ENCODE results near the gene GALNT3. TPM values are rescaled to one million over a fixed set of nuclear protein-coding genes. Genes with fewer than 3 reads are reported as not detected.

The GALNT3 gene
- total RNA-seq, 1 experiment from 2014 or later, result 9.8 TPM

GRCh38 chr2:165827921-165828276 is 33.9 kb upstream of the GALNT3 start:
- H3K27ac ChIP-seq (ENCODE audit: low read depth, low read length), result no peak overlapping the region
- no peak overlapping the region for H3K4me3 ChIP-seq (replicated peaks in 1 of 2; ENCODE audit: low read depth in 1 of 2, low read length in 2 of 2)
- intact Hi-C loops (cut with micrococcal nuclease), result no loop called here
- no peak overlapping the region for H2AFZ ChIP-seq (ENCODE audit: low read depth, low read length, poor library complexity, severe bottlenecking)
- ChIA-PET RAD21 (ENCODE audit: low non-redundant PET in 1 of 2, low total read pairs in 2 of 2, uncharacterized antibody in 2 of 2, unreplicated experiment in 2 of 2) (no interaction called here), POLR2A (no interaction called here), CTCF (no interaction called here)
- no peaks in the 10 kb centered on the region for H3K4me1 ChIP-seq (ENCODE audit: control insufficient read depth in 1 of 2, insufficient read depth in 2 of 2, low read length in 2 of 2)
- no peaks in the 10 kb centered on the region for H3K79me2 ChIP-seq (ENCODE audit: insufficient read depth, low read length)
- TF ChIP-seq POLR2A (IDR thresholded peaks at IDR 0.05; ENCODE audit: borderline replicate concordance, extremely low read depth, insufficient read depth, insufficient read length) (no peak), POLR2AphosphoS5 (IDR thresholded peaks at IDR 0.05; ENCODE audit: low read depth, low read length) (no peak), ELF1 (IDR thresholded peaks at IDR 0.05; ENCODE audit: borderline replicate concordance, low read depth) (no peak)
- no peak overlapping the region for H3K4me2 ChIP-seq (ENCODE audit: low read length)
- no peaks in the 10 kb centered on the region for H3K9me2 ChIP-seq (ENCODE audit: insufficient read depth)
- no peak for DNase-seq (ENCODE audit: low read depth, low spot score)
- no peaks in the 10 kb centered on the region for H4K20me1 ChIP-seq (ENCODE audit: insufficient read depth)
- H3K9me3 ChIP-seq (ENCODE audit: control insufficient read depth in 1 of 2, insufficient read depth in 1 of 2, low read depth in 1 of 2, low read length in 2 of 2), result no peaks in the 10 kb centered on the region
- no peak overlapping the region for H3K9ac ChIP-seq (ENCODE audit: low read length)
- H3K36me3 ChIP-seq (ENCODE audit: control insufficient read depth in 1 of 2, insufficient read depth in 2 of 2, low read length in 2 of 2), result no peaks in the 10 kb centered on the region
- no peak for ATAC-seq
- no peaks in the 10 kb centered on the region for H3K27me3 ChIP-seq (ENCODE audit: insufficient read depth, low read length)
- BruUV-seq (replicated peaks), result no TSS peak

GRCh38 chr2:165827016-165827920 is 33.2 kb upstream of the GALNT3 start:
- H3K9me2 ChIP-seq (ENCODE audit: insufficient read depth), result no peaks in the 10 kb centered on the region
- no peaks in the 10 kb centered on the region for H4K20me1 ChIP-seq (ENCODE audit: insufficient read depth)
- no peak overlapping the region for H3K9ac ChIP-seq (ENCODE audit: low read length)
- ChIA-PET RAD21 (ENCODE audit: low non-redundant PET in 1 of 2, low total read pairs in 2 of 2, uncharacterized antibody in 2 of 2, unreplicated experiment in 2 of 2) (no interaction called here), POLR2A (no interaction called here), CTCF (no interaction called here)
- BruUV-seq (replicated peaks), result no TSS peak
- intact Hi-C loops (cut with micrococcal nuclease), result no loop called here
- no peak overlapping the region for H3K27ac ChIP-seq (ENCODE audit: low read depth, low read length)
- H3K27me3 ChIP-seq (ENCODE audit: insufficient read depth, low read length), result no peaks in the 10 kb centered on the region
- ATAC-seq (no peak), DNase-seq (ENCODE audit: low read depth, low spot score) (no peak)
- TF ChIP-seq SRF (IDR thresholded peaks at IDR 0.05; ENCODE audit: low read depth) (no peak), TCF7L2 (IDR thresholded peaks at IDR 0.05; ENCODE audit: borderline replicate concordance, extremely low read depth, insufficient read depth, insufficient read length) (no peak), POLR2AphosphoS5 (IDR thresholded peaks at IDR 0.05; ENCODE audit: low read depth, low read length) (no peak), CTCF (IDR thresholded peaks at IDR 0.05 in 2 of 3, conservative IDR thresholded peaks at IDR 0.05 in 1 of 3; ENCODE audit: borderline replicate concordance in 1 of 3, insufficient read depth in 1 of 3, low read depth in 2 of 3, low read length in 2 of 3) (no peak), YY1 (IDR thresholded peaks at IDR 0.05; ENCODE audit: extremely low read depth, insufficient replicate concordance, low read depth, low read length) (no peak), CEBPB (IDR thresholded peaks at IDR 0.05; ENCODE audit: low read depth) (no peak), ELF1 (IDR thresholded peaks at IDR 0.05; ENCODE audit: borderline replicate concordance, low read depth) (no peak), ZBTB33 (IDR thresholded peaks at IDR 0.05; ENCODE audit: extremely low read depth, insufficient replicate concordance, low read length) (no peak), FOSL1 (IDR thresholded peaks at IDR 0.05; ENCODE audit: low read depth) (no peak), CBX3 (IDR thresholded peaks at IDR 0.05; ENCODE audit: low read depth) (no peak)
- H3K9me3 ChIP-seq (ENCODE audit: control insufficient read depth in 1 of 2, insufficient read depth in 1 of 2, low read depth in 1 of 2, low read length in 2 of 2), result no peaks in the 10 kb centered on the region
- no peak overlapping the region for H3K4me3 ChIP-seq (replicated peaks in 1 of 2; ENCODE audit: low read depth in 1 of 2, low read length in 2 of 2)
- H3K4me2 ChIP-seq (ENCODE audit: low read length), result no peak overlapping the region
- H2AFZ ChIP-seq (ENCODE audit: low read depth, low read length, poor library complexity, severe bottlenecking), result no peak overlapping the region
- no peaks in the 10 kb centered on the region for H3K79me2 ChIP-seq (ENCODE audit: insufficient read depth, low read length)
- no peaks in the 10 kb centered on the region for H3K36me3 ChIP-seq (ENCODE audit: control insufficient read depth in 1 of 2, insufficient read depth in 2 of 2, low read length in 2 of 2)
- H3K4me1 ChIP-seq (ENCODE audit: control insufficient read depth in 1 of 2, insufficient read depth in 2 of 2, low read length in 2 of 2), result no peaks in the 10 kb centered on the region
